OCI-LY7 (cell line): ENCODE measurements around the gene AMIGO1.

ENCODE experiments used
- EZH2phosphoT487 ChIP-seq: fragments of 200-600 bp; sonication (generic); IDR thresholded peaks from 2 replicates; pipeline ENCODE4 v1.6.1; 2018; ENCODE audit warnings: low read depth, borderline replicate concordance, mild to moderate bottlenecking, mixed run types, antibody characterized with exemption, low read length, moderate library complexity, mixed read lengths
- TF ChIP-seq, protein P1 (sequence below): fragments of 200-600 bp; sonication (generic); conservative IDR thresholded peaks from 2 replicates; pipeline ENCODE4 v1.5.1; 2014; ENCODE audit warnings: mild to moderate bottlenecking, antibody characterized with exemption, low read length, moderate library complexity, mixed read lengths

DNA sequence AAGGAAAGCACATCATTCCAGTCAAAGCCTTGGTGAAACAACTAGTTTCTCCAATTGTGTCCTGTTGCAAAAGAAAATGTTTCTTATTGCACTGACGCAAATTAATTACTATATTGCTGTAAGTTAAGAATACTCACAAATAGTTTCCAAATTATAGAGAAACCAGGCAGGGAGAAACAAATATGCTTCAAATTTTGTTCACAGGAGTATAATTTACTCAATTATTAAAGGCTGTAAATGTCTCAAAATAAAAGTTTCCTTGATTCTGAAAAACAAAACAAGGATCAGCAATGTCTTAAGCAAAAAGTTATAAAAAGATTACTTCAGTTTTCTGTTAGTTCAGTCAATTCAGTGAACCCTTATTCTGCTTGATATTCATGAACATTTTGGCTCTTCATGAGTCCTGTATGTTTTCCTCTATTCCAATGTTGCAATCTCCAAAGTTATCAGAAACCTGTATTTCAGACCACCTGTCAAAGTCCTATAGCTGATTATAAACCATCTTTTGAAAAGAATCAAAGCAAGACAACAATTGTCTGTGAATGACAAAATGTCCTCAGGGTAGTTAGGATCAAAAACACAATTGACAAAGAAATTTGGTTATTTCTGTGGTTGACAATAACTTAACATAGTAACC, 54.9 kb downstream of the AMIGO1 start:
- TF ChIP-seq, protein P1, sequence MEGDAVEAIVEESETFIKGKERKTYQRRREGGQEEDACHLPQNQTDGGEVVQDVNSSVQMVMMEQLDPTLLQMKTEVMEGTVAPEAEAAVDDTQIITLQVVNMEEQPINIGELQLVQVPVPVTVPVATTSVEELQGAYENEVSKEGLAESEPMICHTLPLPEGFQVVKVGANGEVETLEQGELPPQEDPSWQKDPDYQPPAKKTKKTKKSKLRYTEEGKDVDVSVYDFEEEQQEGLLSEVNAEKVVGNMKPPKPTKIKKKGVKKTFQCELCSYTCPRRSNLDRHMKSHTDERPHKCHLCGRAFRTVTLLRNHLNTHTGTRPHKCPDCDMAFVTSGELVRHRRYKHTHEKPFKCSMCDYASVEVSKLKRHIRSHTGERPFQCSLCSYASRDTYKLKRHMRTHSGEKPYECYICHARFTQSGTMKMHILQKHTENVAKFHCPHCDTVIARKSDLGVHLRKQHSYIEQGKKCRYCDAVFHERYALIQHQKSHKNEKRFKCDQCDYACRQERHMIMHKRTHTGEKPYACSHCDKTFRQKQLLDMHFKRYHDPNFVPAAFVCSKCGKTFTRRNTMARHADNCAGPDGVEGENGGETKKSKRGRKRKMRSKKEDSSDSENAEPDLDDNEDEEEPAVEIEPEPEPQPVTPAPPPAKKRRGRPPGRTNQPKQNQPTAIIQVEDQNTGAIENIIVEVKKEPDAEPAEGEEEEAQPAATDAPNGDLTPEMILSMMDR: no peak
- TF ChIP-seq EZH2phosphoT487: no peak
